ENCODE results near the gene MED12.

MED12 gene

DNA sequence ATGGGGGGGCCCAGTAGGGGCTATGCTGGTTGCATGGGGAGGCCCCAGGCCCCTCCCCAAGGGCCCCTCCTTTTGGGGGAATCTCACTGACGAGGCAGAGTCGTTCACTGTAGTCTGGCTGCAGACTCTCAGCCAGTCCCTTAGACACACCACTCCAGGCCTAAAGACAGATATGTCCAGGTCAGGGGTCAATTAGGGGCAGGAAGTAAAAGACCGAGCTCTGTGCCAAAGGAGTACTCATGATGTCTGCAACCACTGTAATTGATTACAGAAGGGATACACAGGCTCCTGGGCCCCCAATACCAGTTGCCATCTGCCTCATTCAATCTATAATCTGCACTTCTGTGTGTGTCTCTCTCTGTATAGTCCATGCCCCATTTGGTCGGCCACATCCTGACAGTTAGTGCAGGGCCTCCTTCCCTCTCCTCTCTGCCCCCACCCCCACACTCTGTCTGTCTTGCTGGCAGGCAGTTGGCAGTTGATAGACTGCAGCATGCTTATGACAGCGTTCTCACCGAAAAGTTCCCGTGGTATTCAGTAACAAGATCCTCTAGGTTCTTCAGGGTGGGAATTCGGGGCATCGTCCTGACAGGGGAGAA is 10.5 kb upstream of the MED12 start:
- no peak for DNase-seq

- no peak for DNase-seq
These were observed 9.3 kb upstream of the MED12 start for GRCh38 chrX:71109051-71109450.

- DNase-seq = no peak
These were observed 7.1 kb upstream of the MED12 start, which contains the start of gene IL2RG for GRCh38 chrX:71111141-71111843. Gene IL2RG (minus strand): TSS chrX:71111577. CDS start chrX:71111539, 38 bp downstream.

DNA sequence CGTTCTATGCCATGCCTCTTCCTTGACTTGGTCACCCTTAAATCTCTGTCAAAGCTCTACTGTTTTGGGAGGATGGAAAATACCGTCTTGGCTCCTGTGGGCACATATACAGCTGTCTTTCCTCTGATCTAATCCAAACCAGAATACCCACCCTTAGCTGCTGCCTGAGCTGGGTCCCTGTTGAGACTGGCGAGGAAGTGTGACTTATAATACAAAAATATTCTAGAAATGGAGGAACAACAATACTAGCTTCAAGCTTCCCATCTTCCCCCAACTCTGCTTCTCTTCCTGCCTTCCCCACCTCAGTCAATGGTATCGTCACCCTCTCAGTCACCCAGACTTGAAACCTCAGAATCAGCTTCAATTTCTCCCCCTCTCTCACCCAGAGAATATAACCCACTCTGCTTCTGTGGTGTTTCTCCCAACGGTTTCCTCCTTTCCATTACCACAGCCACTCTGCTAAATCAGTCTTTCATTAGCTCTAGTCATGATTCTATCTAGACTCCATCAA is 6.4 kb upstream of the MED12 start:
- no peak for DNase-seq

- DNase-seq = no peak
These were observed 1.0 kb upstream of the MED12 start for GRCh38 chrX:71117358-71117757.

GRCh38 chrX:71118985-71119535 is 664 bp downstream of the MED12 start:
- DNase-seq = no peak

DNA sequence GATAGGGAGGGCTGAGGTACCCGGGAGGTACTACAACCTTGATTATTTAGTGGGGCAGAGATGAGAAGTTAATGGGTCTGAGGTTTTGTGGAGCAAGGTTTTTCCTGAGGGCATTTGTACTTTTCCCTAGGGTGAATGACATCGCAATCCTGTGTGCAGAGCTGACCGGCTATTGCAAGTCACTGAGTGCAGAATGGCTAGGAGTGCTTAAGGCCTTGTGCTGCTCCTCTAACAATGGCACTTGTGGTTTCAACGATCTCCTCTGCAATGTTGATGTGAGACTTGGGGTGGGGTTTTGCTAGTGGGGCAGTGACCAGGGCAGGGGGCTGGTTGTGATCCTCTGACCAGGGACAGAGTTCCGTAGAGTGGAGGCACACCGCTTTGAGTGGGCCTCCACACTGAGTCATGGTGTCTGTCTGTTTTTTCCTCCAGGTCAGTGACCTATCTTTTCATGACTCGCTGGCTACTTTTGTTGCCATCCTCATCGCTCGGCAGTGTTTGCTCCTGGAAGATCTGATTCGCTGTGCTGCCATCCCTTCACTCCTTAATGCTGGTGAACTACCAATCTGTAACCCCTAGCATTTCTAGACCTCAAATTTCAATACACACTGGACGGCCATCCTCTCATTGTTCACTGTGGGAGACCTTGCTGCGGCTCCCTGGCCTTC is 9.9 kb downstream of the MED12 start:
- no peak for DNase-seq

- DNase-seq = peak; percentile 18
These were observed 10.7 kb downstream of the MED12 start for GRCh38 chrX:71128915-71129765.

- no peak for DNase-seq
These were observed 13.1 kb downstream of the MED12 start for GRCh38 chrX:71131510-71131909.

DNA sequence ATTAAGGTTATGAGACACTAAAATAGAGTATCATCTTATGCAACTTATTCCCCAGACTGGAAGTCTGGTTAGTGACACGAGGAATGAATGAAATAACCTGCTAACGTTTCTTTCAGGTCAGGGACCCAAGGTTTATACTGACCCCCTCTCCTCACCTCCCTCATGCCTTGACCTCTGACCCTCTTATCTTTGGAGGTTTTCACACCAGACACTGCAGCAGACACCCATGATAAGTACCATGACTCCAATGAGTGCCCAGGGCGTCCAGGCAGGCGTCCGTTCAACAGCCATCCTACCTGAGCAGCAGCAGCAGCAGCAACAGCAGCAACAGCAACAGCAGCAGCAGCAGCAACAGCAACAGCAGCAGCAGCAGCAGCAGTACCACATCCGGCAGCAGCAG is 22.0 kb downstream of the MED12 start:
- no peak for DNase-seq

- DNase-seq = no peak
These were observed 25.1 kb downstream of the MED12 start for GRCh38 chrX:71143508-71143907.

DNA sequence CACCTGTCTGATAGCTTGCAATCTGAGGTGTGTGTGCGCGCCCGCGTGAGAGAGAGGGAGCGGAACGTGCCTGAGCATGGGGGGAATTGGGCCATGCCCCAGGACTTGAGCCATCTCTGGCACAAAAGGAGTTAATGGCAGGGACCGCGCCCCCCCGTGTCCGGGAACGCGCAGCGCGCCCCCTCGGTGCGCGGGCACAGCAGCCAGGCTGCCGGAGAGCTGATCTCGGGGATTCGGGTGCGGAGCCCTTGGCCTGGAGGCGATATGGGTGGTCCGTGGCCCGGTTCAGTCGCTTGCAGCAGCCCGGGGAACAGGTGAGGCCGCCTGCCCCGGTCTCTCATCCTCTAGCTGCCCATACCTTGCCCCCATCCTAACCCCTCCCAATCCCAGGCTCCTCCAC is 26.3 kb downstream of the MED12 start, which contains the start of gene NLGN3:
NLGN3 (plus strand) TSS at position 191 of the 400 bp plus-strand sequence. CDS start 2,909 bp downstream, outside the sequence.
- no peak for DNase-seq

- no peak for DNase-seq
These were observed 29.3 kb downstream of the MED12 start for GRCh38 chrX:71147496-71148277.

DNA sequence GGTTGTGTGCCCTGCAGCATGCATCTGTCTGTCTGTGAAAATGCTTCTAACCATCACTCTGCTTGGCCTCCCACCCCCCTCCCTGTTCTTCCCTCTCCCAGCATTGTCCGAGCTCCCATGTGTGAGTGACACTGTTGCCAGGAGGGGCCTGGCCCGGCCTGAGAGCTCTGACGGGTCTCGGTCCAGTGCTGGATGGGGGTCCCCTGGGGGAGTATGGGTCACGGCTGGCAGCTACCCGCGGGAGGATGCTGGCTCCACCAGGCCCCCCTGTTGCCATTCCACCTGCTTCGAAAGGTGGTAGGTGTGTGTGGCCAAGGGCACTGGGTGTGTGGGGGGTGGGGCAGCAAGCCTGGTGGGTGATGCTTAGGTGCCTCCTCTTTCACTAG is 29.9 kb downstream of the MED12 start:
- DNase-seq = no peak

DNA sequence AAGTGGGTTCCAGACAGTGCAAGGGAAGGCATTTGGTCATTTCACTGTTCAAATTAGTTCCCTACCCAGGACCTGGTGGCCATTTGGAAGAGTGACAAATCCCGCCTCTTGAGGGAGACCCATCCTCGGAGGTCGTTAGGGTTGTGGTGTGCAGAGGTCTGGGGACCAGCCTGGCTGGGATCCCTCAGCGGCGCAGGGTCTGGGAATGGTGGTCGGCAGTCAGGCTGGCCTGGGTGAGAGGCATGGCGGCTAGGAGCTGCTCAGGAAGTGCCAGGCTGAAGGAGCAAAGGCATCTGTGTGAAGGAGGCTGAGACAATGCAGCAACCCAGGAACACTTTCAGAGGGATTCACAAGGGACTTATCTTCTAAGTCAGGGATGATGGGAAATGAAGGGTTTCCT is 33.0 kb downstream of the MED12 start:
- DNase-seq = no peak

DNA sequence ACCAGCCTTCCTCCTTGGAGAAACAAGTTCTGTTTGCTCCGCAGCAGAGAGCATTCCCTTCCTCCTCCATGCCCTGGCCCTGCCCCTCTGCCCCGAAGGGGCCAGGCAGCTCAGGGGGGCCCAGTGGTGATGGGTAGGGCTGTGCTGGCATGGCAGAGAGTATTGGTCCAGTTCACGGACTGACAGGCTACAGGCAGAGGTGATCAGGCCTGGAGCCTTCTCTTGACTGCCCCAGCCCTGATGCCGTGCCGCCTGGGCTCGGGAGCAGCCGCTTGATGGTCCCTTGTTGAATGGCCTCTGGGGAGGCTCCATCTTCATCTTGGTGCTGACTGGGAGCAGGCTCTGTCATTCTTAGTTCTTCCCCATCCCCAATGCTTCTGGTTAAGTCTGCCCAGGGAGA is 35.8 kb downstream of the MED12 start:
- DNase-seq = no peak

GRCh38 chrX:71154641-71155040 is 36.2 kb downstream of the MED12 start:
- DNase-seq = no peak

- DNase-seq = no peak
These were observed 40.2 kb downstream of the MED12 start for GRCh38 chrX:71158603-71159002.

DNA sequence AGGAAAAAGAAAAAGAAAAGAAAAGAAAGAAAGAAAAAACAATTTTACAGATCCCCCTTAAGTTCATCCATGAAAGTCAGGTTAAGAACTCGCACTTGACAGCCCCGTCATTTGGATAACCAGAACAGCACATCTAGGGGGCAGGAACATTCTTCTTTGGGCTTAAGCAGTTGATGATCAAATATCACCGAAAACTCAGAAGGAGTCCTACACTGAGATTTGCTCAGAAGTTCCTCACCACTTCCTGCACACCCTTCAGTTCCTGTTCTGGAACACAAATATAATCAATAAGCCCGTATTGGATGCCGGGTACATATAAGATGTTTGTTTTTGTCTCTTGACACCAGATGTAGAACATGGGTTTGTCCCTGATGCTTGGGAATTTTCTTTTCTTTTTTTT is 40.9 kb downstream of the MED12 start:
- no peak for DNase-seq

DNA sequence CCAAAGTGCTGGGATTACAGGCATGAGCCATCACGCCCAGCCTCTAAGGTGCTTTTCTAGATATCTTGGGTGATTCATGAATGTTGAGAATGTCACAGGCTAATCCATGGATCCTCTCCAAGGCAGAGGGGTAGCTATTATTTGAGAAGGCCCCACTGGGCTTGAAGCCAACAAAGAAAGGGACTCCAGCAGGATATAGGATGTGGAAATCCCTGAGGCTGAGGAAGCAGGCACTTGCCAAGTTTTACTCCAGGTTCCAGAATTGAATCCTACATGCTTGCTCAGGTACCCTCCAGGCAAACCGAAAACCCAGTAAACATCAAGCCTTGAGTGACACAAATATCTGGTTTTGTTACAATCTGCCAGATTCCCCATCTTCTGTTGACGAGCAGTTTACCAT is 42.1 kb downstream of the MED12 start:
- no peak for DNase-seq

GRCh38 chrX:71162981-71163380 is 44.6 kb downstream of the MED12 start:
- no peak for DNase-seq

GRCh38 chrX:71164071-71164470 is 45.7 kb downstream of the MED12 start:
- no peak for DNase-seq

All from NCI-H2171 treated with DMSO at 0.1 percent for 48 hours (cell line).